ENCODE data around the gene SLC45A3. TPM values are rescaled to one million over a fixed set of nuclear protein-coding genes. Genes with fewer than 3 reads are reported as not detected.

Gene SLC45A3
- total and polyA plus RNA-seq, 2 of the 4 experiments (the other 2 are of a cell fraction): 1.4 to 2.5 TPM

DNA sequence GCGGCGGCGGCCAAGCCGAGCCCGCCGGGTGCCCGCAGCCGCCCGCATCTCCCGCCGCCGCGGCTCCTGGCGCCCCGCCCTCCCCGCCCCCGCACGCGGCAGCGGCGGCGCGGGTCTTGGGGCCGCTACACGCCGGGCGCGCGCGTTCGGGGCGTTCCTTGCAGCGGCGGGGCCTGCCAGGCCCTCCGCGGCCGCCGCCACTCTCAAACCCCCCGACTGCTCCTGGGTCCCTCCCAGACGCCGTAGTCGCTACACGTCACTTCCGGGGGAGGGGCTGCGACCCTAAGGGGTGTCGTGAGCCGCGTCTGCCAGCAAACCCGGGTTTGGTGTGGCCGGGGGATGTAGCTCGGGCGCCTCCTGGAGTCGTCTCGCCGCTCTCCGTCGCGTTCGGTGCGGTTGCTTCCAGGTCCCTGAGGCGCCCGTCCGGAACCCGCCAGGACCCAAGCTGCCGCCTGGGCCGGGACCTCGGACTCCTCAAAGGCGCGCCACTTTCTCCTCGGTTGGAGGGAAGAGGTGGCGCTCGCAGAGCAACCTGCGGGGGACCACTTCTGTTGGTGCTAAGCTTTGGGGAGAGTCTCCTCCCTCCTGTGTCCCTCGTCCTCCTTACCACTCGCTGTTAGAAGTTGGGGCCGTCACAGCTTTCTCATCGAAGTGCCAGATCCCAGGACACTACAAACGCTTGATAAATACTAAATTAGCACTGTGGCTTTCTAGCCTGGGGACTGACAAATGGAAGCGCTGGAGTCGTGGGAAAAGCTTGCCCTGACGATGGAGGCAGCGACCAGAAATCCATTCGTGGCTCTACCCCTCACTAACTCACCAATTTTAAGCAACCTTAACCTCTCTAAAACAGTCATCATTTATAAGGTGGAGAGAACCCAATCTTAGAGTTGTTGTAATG lies 48.3 kb downstream of the SLC45A3 start, which contains the start of gene ELK4 (continued):
- peak; percentile 79 for TF ChIP-seq RAD21 (IDR thresholded peaks at IDR 0.05; ENCODE audit: low read length)
- TF ChIP-seq, protein P1, sequence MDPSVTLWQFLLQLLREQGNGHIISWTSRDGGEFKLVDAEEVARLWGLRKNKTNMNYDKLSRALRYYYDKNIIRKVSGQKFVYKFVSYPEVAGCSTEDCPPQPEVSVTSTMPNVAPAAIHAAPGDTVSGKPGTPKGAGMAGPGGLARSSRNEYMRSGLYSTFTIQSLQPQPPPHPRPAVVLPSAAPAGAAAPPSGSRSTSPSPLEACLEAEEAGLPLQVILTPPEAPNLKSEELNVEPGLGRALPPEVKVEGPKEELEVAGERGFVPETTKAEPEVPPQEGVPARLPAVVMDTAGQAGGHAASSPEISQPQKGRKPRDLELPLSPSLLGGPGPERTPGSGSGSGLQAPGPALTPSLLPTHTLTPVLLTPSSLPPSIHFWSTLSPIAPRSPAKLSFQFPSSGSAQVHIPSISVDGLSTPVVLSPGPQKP (IDR thresholded peaks at IDR 0.05; ENCODE audit: borderline replicate concordance, low read depth, low read length): 0 out of 2 replicates have a peak, but pooled peaks have one; percentile 35

Data from IMR-90 (cell line).